Middle frontal gyrus (tissue), 1 donor: Measurements from ENCODE around the gene NOXO1.

Source experiments
- DNase-seq: peaks from one replicate; pipeline ENCODE4 v3.0.0-alpha.2; 2015; ENCODE audit warnings: low spot score; ENCODE audit errors: extremely low spot score

NOXO1 gene, protein sequence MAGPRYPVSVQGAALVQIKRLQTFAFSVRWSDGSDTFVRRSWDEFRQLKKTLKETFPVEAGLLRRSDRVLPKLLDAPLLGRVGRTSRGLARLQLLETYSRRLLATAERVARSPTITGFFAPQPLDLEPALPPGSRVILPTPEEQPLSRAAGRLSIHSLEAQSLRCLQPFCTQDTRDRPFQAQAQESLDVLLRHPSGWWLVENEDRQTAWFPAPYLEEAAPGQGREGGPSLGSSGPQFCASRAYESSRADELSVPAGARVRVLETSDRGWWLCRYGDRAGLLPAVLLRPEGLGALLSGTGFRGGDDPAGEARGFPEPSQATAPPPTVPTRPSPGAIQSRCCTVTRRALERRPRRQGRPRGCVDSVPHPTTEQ

DNA sequence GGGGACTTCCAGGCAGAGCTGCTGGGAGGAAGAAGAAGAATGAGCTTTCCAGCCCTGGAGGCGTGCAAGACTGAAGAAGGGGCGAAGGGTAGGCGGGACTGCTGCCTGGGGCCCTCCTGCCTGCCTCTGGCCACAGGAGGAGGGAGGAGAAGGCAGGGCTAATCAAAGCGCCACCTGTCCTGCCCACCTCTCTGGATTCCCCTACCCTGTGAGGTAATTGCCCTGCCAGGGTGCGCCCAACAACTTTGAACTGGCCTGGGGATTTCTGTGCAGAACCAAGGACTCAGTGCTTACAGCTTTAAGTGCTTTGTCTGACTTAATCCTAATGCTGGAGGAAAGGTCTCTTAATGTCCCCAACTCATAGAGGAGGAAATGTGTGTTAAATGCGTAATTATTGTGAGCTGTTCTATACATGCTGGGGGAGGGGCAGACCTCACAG is at the start of gene NOXO1:
NOXO1 (minus strand) TSS at position 72 of the 439 bp plus-strand sequence. CDS start 290 bp downstream, outside the sequence.
- DNase-seq, result no peak

- DNase-seq, result no peak
Observed at GRCh38 chr16:2030036-2030435, 48.8 kb upstream of the NOXO1 start.

DNA sequence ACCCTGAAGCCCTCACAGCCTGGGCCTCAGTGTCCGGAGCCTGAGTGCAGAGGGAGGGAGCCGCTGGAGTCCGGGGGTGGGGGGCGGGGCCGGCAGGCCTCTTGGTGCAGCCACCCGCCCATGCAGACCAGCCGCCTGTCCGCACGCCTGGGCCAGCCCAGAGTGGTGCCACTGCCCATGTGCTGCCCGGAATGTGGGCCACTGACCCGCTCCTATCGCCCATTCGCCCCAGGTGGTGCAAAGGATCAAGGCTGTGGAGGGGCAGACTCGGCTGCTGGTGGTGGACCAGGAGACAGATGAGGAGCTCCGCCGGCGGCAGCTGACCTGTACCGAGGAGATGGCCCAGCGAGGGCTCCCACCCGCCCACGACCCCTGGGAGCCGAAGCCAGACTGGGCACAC is 48.1 kb upstream of the NOXO1 start:
- no peak for DNase-seq

GRCh38 chr16:2028620-2029220 is 47.5 kb upstream of the NOXO1 start:
- DNase-seq, result no peak

GRCh38 chr16:2028146-2028545 is 46.9 kb upstream of the NOXO1 start:
- DNase-seq, result no peak

DNA sequence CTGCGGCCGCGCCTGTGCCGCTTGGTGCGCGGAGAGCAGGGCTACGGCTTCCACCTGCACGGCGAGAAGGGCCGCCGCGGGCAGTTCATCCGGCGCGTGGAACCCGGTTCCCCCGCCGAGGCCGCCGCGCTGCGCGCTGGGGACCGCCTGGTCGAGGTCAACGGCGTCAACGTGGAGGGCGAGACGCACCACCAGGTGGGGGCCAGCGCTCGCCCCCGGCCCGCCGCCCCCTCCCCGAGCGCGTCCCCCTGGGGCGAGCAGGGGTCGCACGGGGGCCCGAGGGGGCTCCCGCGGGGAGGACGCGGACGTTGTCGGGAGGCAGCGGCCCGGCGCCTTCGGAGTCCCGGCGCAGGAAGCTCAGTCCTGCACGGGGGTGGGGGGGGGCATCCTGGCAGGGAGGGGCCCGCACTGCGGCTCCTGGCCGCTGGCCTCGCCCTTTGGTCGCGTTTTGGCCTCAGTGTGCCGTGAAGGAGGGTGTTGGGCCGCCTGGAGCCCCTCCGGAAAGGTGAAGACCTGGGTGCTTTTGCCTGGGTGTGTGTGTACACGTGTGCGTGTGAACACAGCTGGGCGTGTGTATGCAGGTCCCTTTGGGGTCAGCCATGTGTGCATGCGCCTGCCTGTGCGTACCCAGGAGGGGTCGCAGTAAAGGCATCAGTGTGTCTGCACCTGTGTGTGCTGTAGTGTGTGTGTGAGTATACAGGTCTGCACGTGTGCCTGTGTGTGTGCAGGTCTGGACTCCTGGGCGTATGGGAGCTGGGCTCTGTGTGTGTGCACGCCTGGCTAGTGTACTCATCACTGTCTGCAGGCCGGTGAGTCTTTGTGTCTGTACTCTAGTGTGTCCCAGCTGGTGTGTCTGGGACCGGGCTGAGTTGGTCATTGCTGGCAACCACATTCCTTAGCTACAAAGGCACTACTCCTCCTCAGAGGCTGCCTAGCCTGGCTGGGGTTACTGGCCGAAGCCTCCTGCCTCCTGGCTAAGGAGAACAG is 46.0 kb upstream of the NOXO1 start:
- no peak for DNase-seq

- no peak for DNase-seq
Observed at GRCh38 chr16:2026461-2027023, 45.3 kb upstream of the NOXO1 start, which contains the start of gene NHERF2. NHERF2 (plus strand) TSS chr16:2026902; CDS start chr16:2027006, 104 bp downstream.

DNA sequence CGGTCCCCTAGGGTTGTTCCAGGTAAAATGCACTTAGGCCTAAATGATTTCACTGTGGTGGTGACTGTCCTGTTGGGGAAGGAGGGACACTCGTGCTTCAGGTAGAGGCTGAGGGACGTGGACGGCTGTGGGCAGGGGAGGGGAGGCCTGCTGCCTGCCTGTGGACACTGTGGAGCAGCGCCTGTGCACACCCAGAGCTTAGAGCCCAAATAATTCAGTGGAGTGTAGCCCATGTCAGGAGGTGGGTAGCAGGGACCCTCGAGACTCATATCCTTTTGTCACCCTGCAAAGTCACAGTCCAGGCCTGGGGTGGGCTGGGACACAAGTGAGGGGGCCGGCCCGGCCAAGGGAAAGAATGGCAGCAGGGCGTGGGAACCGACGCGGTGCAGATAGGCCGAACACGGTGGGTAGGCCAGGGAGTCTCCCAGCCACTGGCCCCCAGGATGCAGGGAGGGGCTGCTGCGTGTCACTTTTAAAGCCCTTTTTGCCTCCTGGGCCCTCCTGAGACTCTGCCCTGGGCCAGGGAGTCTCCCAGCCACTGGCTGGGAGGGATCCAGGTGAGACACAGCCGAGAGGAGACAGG is 44.7 kb upstream of the NOXO1 start:
- DNase-seq, result no peak

DNA sequence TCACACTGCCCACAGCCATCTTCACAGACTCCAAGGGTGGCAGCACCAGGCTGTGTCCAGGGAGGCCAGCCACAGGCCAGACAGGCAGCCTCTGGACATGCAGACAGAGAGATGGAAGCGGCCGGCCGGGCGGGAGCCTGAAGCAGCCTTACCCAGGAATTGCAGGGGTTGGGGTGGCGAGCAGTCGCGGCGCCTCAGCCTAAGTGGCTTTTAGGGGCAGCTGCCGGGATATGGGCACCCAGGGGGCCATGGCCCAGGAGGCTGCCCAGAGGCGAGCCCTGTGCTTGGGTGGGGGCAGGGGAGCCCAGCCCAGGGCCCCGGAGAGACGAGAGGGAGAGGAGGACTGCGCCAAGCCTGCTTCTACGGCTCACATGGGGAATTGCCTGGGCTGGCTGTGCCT is 44.0 kb upstream of the NOXO1 start:
- DNase-seq, result no peak

GRCh38 chr16:2024032-2024420 is 42.8 kb upstream of the NOXO1 start:
- DNase-seq, result no peak

- DNase-seq, result peak; percentile 88
Observed at GRCh38 chr16:2023092-2024031, 42.1 kb upstream of the NOXO1 start.

GRCh38 chr16:2022723-2023091 is 41.4 kb upstream of the NOXO1 start:
- no peak for DNase-seq

GRCh38 chr16:2019921-2020831 is 38.9 kb upstream of the NOXO1 start:
- no peak for DNase-seq

GRCh38 chr16:2019518-2019920 is 38.2 kb upstream of the NOXO1 start, which contains the start of gene NPW:
NPW (plus strand) TSS chr16:2019785.
- no peak for DNase-seq

GRCh38 chr16:2016407-2016922 is 35.2 kb upstream of the NOXO1 start:
- no peak for DNase-seq

DNA sequence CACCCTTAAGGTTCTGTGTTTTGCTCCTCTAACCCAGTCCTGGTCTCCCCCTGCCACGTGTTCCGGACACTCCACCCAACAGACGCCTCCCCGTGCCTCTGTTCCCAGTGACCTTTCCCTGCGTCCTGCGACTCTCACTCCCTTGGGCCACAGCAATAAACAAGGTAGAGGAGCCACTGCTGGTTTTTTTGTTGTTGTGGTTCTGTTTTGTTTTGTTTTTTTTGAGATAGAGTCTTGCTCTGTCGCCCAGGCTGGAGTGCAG is 34.6 kb upstream of the NOXO1 start:
- no peak for DNase-seq

GRCh38 chr16:2015117-2015946 is 34.1 kb upstream of the NOXO1 start:
- DNase-seq, result no peak

DNA sequence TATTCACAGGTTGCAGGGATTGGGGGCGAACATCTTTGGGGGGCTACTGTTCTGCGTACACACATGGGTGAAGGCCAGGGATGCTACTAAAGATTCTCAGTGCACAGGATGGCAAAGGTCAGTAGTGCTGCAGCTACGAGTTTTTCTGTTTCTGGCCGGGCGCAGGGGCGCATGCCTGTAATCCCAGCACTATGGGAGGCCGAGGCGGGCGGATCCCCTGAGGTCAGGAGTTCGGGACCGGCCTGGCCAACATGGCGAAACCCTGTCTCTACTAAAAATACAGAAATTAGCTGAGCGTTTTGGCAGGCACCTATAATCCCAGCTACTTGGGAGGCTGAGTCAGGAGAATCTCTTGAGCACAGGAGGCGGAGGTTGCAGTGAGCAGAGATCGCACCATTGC is 32.3 kb upstream of the NOXO1 start:
- DNase-seq, result no peak
